HG03095 (cell line): ENCODE data around the gene KRTAP5-6.

ENCODE experiments used
- ATAC-seq: cut with Tn5 transposase; IDR thresholded peaks from one replicate; pipeline ENCODE4 v1.9.1; 2021; ENCODE audit warnings: moderate library complexity; ENCODE audit not compliant: unreplicated experiment

KRTAP5-6 gene

DNA sequence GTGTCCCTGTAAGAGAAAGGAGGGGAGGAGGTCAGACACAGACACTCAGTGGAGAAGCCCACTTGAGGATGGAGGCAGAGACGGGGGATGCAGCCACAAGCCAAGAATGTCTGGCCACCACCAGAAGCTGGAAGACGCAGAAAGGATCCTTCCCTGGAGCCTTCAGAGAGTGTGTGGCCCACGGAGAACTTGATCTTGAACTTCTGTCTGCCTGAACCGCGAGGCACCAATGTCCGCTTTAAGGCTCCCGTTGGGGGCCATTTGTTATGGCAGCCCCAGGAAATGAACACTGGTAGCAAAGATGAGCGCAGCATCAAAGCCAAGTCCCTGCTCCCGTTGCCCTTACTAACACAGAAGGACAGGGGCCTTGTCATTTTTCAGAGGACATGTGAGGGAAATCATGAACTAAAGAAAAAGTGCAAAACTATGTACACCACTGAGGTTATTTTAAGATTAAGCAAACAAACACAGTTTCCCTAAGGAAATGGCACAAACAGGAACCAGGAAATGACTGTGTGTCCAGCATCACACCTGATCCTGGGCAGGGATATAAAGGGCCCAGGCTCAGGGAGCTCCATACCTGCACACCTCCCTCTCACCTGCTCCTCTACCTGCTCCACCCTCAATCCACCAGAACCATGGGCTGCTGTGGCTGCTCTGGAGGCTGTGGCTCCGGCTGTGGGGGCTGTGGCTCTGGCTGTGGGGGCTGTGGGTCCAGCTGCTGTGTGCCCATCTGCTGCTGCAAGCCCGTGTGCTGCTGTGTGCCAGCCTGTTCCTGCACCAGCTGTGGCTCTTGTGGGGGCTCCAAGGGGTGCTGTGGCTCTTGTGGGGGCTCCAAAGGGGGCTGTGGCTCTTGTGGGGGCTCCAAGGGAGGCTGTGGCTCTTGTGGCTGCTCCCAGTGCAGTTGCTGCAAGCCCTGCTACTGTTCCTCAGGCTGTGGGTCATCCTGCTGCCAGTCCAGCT, at the start of gene KRTAP5-6:
TSS of gene KRTAP5-6 (plus strand) at position 588 of the 963 bp plus-strand sequence. CDS start at position 639, 51 bp downstream.
- ATAC-seq: no peak

- ATAC-seq: no peak
Measured at GRCh38 chr11:1647901-1648652, 48.9 kb upstream of the KRTAP5-6 start.

DNA sequence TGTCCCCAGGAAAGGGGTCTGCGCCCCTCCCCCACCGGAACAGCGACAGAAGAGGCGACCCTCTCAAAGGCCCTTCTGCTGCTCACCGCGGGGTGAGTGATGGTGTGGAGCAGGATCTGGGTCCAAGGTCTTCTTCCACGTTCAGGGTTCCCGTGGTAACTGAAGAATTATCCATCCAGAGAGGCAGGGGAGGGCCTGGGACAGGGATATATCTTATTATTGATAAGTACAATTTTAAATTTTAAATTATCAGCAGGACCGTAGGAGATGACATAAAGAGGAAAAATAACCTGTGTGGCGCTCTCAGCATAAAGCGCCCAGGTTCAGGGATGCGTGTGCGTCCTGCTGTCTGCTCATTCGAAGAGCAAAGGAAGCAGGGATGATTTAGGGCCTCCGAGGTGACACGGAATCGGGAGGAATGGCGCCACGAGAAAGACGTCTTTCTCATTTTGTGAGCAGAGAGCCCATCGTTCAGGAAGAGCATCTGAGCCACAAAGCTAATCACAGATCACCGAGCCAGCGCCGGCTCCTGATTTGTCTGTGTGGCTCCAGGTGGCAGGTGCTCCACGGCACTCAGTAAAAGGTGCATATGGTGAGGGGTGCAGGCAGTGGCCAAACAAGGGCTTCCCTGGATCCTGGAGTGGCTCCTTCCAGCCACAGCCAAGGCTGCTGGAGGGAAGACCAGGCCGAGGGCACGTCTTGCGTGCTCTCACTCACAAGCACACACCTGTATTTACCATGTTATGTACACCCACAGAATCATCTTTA, 48.2 kb upstream of the KRTAP5-6 start:
- ATAC-seq: no peak

DNA sequence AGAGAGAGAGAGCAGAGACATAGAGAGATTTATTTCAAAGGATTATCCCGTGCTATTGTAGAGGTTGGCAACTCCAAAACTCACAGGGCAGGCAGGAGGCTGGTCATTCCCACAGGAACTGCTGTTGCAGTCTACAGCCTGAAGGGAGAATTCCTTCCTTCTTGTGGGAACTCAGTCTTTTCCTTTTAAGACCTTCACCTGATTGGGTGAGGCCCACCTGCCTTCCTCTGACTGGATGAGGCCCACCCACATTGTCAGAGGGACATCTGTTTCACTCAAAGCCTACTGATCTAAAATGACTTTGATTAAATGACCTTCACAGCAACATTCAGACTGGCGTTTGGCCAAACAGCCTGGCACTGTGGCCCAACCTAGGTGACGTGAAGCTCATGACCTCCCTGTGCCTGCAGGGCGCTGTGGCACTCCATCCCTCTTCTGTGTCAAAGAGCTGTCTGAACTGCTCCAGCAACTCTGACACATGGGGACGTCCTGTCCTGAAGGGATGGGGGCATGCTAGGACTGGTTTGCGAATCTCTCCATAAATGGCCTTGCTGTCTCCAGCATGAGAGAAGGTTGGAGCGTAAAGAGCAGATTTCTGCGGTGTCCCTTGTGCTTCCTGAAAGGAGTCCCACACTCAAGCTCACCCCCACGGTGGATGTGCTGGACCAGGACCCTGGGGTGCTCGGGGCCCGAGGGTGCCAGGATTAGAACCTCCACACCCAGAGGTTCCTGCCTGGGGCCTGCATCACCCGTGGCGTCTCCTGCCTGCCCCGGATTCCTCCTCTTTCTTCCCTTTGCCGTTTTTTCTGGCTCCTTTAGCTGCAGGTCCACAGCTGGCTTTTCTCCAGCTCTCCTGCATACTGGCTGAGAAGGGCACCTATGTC, 46.7 kb upstream of the KRTAP5-6 start:
- ATAC-seq: no peak

GRCh38 chr11:1650918-1651262, 46.1 kb upstream of the KRTAP5-6 start:
- no peak for ATAC-seq

DNA sequence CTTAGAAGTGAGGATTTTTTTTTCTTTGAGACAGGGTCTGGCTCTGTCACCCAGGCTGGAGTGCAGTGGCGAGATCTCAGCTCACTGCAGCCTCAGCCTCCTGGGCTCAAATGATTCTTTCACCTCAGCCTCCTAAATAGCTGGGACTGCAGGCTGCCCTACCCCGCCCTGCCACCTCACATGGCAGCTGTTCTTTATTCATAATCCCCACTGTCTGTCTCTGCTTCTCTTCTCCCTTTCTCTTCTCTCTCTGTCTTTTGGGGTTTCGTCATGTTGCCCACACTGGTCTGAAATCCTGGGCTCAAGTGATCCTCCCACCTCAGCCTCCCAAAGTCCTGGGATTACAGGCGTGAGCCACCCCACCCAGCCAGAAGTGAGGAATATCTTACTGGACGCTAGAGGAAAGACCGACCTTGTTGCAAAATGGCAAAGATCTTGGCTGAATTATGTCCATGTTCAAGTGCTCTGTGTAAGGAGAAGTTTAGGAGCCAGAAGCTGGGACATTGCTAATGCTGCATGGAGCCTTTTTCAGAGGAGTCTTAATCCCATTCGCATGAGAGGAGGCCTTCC, 45.5 kb upstream of the KRTAP5-6 start:
- no peak for ATAC-seq

DNA sequence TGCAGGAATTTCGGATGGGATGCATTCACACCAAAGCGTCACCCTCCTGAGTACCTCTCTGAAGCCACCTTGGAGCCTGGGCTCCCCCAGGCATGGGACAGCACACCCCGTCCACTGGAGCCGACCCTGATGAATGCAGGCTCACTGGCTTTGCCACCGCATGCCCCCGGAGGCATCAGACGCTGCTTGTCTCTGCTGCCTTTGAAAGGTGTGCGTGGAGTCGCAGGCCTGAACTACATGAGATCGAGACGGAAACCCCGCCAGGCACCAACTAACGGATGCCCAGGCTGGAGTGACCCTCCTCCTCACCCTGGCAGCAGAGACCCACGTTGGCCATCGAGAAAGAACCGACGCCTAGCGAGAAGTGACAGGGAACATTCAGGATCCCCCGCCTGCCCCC, 45.0 kb upstream of the KRTAP5-6 start:
- no peak for ATAC-seq

- ATAC-seq: no peak
Measured at GRCh38 chr11:1652442-1652770, 44.6 kb upstream of the KRTAP5-6 start.

GRCh38 chr11:1652771-1653540, 44.0 kb upstream of the KRTAP5-6 start:
- ATAC-seq: no peak

DNA sequence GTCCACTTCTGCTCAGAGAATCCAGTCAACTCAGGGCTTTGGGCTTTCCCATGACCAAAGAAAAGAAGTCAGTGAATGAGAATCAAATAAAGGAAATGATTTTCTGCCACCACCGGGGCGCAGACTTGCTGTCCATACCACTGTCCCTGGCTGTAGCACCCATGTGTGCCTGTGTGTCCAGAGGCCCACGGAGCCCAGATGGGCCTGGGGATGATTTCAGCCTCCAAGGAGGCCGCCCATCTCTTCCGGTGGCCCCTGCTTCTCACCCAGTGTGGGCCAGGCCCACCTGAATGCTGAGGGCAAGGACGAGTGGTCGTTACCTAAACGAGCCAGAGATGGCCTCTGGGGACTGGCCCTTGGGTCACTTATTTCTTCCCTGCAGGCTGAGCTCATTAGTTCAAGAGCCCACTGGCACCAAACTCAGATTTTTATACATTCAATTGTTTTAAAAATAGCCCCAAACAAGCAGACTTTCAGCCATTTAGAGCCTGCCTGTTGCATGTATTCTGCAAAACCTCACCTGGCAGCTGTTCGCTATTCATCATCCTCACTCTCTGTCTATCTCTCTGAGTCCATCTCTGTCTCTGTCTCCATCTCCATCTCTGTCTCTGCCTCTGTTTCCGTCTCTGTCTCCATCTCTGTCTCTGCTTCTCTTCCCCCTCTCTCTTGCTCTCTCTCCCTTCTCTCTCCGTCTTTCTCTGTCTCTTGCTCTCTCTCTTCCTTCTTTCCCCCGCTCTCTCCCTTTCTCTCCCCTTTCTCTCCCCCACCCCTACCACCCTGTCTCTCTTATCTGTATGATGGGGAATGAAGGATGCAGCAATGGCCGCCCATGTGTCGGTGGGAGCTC, 43.2 kb upstream of the KRTAP5-6 start:
- ATAC-seq: no peak

- ATAC-seq: no peak
Measured at GRCh38 chr11:1654388-1655167, 42.4 kb upstream of the KRTAP5-6 start.

GRCh38 chr11:1655168-1656060, 41.6 kb upstream of the KRTAP5-6 start:
- no peak for ATAC-seq

DNA sequence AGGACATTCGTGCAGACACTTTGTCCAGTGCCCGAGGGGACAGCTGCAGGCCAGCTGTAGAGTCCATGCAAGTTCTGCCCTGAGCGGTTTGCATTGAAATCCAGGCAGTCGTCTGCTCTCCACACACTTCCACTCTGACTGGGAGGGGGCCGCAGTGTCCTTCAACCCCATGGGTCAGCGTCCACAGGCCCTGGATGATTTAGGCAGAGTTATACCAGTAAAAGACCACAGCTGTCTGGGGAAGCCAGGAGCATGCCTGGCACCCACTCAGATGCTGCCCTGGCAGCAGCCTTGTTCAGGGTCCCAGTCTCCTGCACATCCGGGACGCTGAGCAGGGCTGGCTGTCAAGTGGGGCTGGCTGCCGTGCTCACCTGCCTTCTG, 40.9 kb upstream of the KRTAP5-6 start:
- ATAC-seq: no peak

- ATAC-seq: no peak
Measured at GRCh38 chr11:1656670-1657069, 40.3 kb upstream of the KRTAP5-6 start.

DNA sequence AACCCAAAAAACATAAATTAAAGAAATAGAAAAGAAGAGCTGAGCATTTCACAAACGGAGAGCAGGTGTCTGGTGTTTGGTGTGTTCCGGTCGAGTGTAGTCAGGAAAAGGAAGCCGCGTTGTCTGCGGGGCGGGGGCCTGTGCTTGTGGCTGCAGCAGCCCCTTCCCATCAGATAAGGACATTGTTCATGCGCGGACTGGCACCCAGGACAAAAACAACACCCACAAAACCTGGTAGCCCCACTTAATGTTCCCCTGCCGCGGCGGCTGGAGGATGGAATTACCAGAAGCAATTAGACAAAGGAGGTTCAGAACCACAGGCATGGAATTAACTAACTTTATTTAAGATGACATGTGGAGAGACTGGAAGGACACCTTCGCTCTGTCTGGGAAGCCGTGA, 37.5 kb upstream of the KRTAP5-6 start:
- ATAC-seq: no peak

DNA sequence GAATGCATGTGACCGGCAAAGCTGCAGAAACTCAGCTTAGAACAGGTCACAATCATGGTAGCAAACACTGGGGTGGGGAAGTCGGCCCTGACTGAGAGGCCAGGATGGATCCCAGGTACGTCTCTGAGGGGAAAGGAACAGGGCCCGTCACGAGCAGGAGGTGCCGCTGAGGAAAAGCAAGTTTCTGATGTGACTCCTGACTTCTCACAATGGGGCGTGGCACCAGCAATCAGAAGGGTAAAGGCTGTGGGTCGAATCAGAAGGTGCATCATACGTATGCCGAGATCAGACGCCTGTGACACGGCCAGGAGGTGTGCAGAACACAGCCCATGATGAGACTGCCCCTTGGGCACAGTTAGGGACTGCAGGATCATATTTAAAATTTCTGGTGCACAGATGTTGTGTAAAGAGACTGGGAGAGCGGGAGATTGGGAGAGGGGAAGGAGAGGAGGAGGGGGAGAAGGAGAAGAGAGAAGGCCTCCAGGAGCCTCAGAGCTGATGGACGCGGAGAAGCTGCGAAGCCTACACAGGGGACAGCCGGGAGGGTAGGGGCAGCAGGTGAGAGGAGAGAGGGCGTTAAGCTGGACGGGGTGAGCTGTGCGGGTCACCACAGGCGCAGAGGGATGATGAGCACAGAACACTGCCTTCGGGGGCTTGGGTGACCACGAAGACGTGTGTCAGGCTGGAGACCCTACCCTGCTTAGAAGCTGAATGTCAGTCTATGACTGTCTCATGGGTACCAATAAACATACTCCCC, 36.7 kb upstream of the KRTAP5-6 start:
- no peak for ATAC-seq
